IPS-15b (cell line): ENCODE results near the gene LRCOL1.

Experiments used
- H3K27me3 ChIP-seq: one replicate; pipeline ENCODE4 v1.6.1; 2013; ENCODE audit warnings: low read length; ENCODE audit not compliant: control insufficient read depth, insufficient read depth
- H3K36me3 ChIP-seq: one replicate; pipeline ENCODE4 v1.6.1; 2013; ENCODE audit warnings: low read length; ENCODE audit not compliant: control insufficient read depth, insufficient read depth
- H3K4me1 ChIP-seq: one replicate; pipeline ENCODE4 v1.6.1; 2013; ENCODE audit warnings: mild to moderate bottlenecking, low read length; ENCODE audit not compliant: control insufficient read depth, insufficient read depth
- H3K4me3 ChIP-seq: one replicate; pipeline ENCODE4 v1.5.1; 2013; ENCODE audit warnings: low read depth, low read length
- H3K9ac ChIP-seq: one replicate; pipeline ENCODE4 v1.6.1; 2013; ENCODE audit warnings: low read depth, mild to moderate bottlenecking, low read length
- H3K9me3 ChIP-seq: one replicate; pipeline ENCODE4 v1.6.1; 2013; ENCODE audit warnings: mild to moderate bottlenecking, low read length; ENCODE audit not compliant: control insufficient read depth, insufficient read depth

Gene LRCOL1

GRCh38 chr12:132592282-132592970 is 18.0 kb downstream of the LRCOL1 start:
- H3K9ac ChIP-seq, result no peak overlapping the region
- H3K4me3 ChIP-seq, result no peak overlapping the region
- no peaks in the 10 kb centered on the region for H3K4me1 ChIP-seq
- H3K27me3 ChIP-seq, result peaks cover 80% of the 10 kb centered on the region
- H3K9me3 ChIP-seq, result no peaks in the 10 kb centered on the region
- H3K36me3 ChIP-seq, result no peaks in the 10 kb centered on the region

GRCh38 chr12:132591107-132591935 is 19.1 kb downstream of the LRCOL1 start:
- Histone ChIP-seq H3K4me3 (no peak overlapping the region), H3K27me3 (peaks cover 75% of the 10 kb centered on the region), H3K4me1 (no peaks in the 10 kb centered on the region), H3K9ac (no peak overlapping the region), H3K36me3 (no peaks in the 10 kb centered on the region), H3K9me3 (no peaks in the 10 kb centered on the region)

GRCh38 chr12:132588821-132589669 is 21.3 kb downstream of the LRCOL1 start:
- Histone ChIP-seq H3K4me3 (no peak overlapping the region), H3K9me3 (no peaks in the 10 kb centered on the region), H3K36me3 (no peaks in the 10 kb centered on the region), H3K4me1 (no peaks in the 10 kb centered on the region), H3K27me3 (peaks cover 77% of the 10 kb centered on the region), H3K9ac (no peak overlapping the region)

- no peaks in the 10 kb centered on the region for H3K9me3 ChIP-seq
- H3K36me3 ChIP-seq, result no peaks in the 10 kb centered on the region
- H3K9ac ChIP-seq, result no peak overlapping the region
- H3K4me1 ChIP-seq, result no peaks in the 10 kb centered on the region
- no peak overlapping the region for H3K4me3 ChIP-seq
- peaks cover 74% of the 10 kb centered on the region for H3K27me3 ChIP-seq
These were observed 22.1 kb downstream of the LRCOL1 start for GRCh38 chr12:132588319-132588718.

GRCh38 chr12:132587781-132588180 is 22.6 kb downstream of the LRCOL1 start:
- H3K4me1 ChIP-seq, result no peaks in the 10 kb centered on the region
- H3K27me3 ChIP-seq, result peaks cover 70% of the 10 kb centered on the region
- no peaks in the 10 kb centered on the region for H3K36me3 ChIP-seq
- H3K9ac ChIP-seq, result no peak overlapping the region
- H3K4me3 ChIP-seq, result no peak overlapping the region
- no peaks in the 10 kb centered on the region for H3K9me3 ChIP-seq

- peaks cover 65% of the 10 kb centered on the region for H3K27me3 ChIP-seq
- H3K9ac ChIP-seq, result no peak overlapping the region
- no peak overlapping the region for H3K4me3 ChIP-seq
- no peaks in the 10 kb centered on the region for H3K36me3 ChIP-seq
- H3K4me1 ChIP-seq, result no peaks in the 10 kb centered on the region
- H3K9me3 ChIP-seq, result no peaks in the 10 kb centered on the region
These were observed 23.5 kb downstream of the LRCOL1 start for GRCh38 chr12:132586929-132587328.

- no peaks in the 10 kb centered on the region for H3K4me1 ChIP-seq
- no peaks in the 10 kb centered on the region for H3K9me3 ChIP-seq
- H3K27me3 ChIP-seq, result peaks cover 55% of the 10 kb centered on the region
- H3K9ac ChIP-seq, result no peak overlapping the region
- H3K36me3 ChIP-seq, result no peaks in the 10 kb centered on the region
- no peak overlapping the region for H3K4me3 ChIP-seq
These were observed 25.2 kb downstream of the LRCOL1 start for GRCh38 chr12:132585177-132585576.

- Histone ChIP-seq H3K36me3 (no peaks in the 10 kb centered on the region), H3K9ac (no peak overlapping the region), H3K4me3 (no peak overlapping the region), H3K4me1 (no peaks in the 10 kb centered on the region), H3K9me3 (no peaks in the 10 kb centered on the region), H3K27me3 (peaks cover 50% of the 10 kb centered on the region)
These were observed 26.0 kb downstream of the LRCOL1 start for GRCh38 chr12:132584429-132584828.

- Histone ChIP-seq H3K4me3 (peak overlapping the region; percentile 26), H3K4me1 (no peaks in the 10 kb centered on the region), H3K9ac (no peak overlapping the region), H3K27me3 (peaks cover 46% of the 10 kb centered on the region), H3K36me3 (no peaks in the 10 kb centered on the region), H3K9me3 (no peaks in the 10 kb centered on the region)
These were observed 26.6 kb downstream of the LRCOL1 start for GRCh38 chr12:132583736-132584135.

GRCh38 chr12:132583411-132583710 is 27.0 kb downstream of the LRCOL1 start:
- Histone ChIP-seq H3K4me3 (peak overlapping the region; percentile 26), H3K4me1 (no peaks in the 10 kb centered on the region), H3K9ac (no peak overlapping the region), H3K27me3 (peaks cover 42% of the 10 kb centered on the region), H3K9me3 (no peaks in the 10 kb centered on the region), H3K36me3 (peaks cover 2% of the 10 kb centered on the region)

- H3K36me3 ChIP-seq, result peaks cover 5% of the 10 kb centered on the region
These were observed 27.6 kb downstream of the LRCOL1 start for GRCh38 chr12:132582582-132583410.

More at GRCh38 chr12:132582582-132583410, 27.6 kb downstream of the LRCOL1 start:
- Histone ChIP-seq H3K9ac (no peak overlapping the region), H3K4me3 (peak overlapping the region; percentile 46), H3K27me3 (peaks cover 38% of the 10 kb centered on the region), H3K9me3 (no peaks in the 10 kb centered on the region), H3K4me1 (no peaks in the 10 kb centered on the region)
